Measurements from ENCODE around the gene CDK2AP2. TPM values are rescaled to one million over a fixed set of nuclear protein-coding genes. Genes with fewer than 3 reads are reported as not detected.

The CDK2AP2 gene
- total and polyA plus RNA-seq, 2 experiments from 2014 or later = 48.6 to 120 TPM

- TF ChIP-seq REST (IDR thresholded peaks at IDR 0.05; ENCODE audit: unreplicated experiment) = no peak
- no peak for TF ChIP-seq JUNB (IDR thresholded peaks at IDR 0.05; ENCODE audit: unreplicated experiment)
These were observed 23.1 kb downstream of the CDK2AP2 start (continued) for GRCh38 chr11:67484847-67485311.

GRCh38 chr11:67483831-67484665 lies 23.9 kb downstream of the CDK2AP2 start:
- Mint-ChIP-seq H3K4me3 (peak overlapping the region; percentile 84), H3K27me3 (ENCODE audit: insufficient read depth, low read depth, poor library complexity) (peaks cover 22% of the 10 kb centered on the region), H3K36me3 (ENCODE audit: low read depth) (peaks cover 10% of the 10 kb centered on the region; the same call in 1 of the 3 replicates), H3K4me1 (peaks cover 23% of the 10 kb centered on the region), H3K27ac (no peak overlapping the region), H3K9me3 (peaks cover 4% of the 10 kb centered on the region; the same call in 2 of the 3 replicates)
- H3K4me3 ChIP-seq = peak overlapping the region; percentile 52
- H3K9me2 ChIP-seq (ENCODE audit: insufficient read depth) = no peaks in the 10 kb centered on the region
- no peak overlapping the region for H2AFZ ChIP-seq
- ATAC-seq (no peak), DNase-seq (ENCODE audit: low spot score) (no peak)
- peak overlapping the region; percentile 17 for H3K4me2 ChIP-seq
- H3K27me3 ChIP-seq (ENCODE audit: insufficient read depth) = peaks cover 8% of the 10 kb centered on the region
- TF ChIP-seq POLR2AphosphoS5 (IDR thresholded peaks at IDR 0.05; ENCODE audit: low read depth) (no peak), ETS1 (IDR thresholded peaks at IDR 0.05) (no peak)
- H3K36me3 ChIP-seq (ENCODE audit: insufficient read depth) = no peaks in the 10 kb centered on the region
- H4K20me1 ChIP-seq (replicated peaks; ENCODE audit: insufficient read depth) = no peaks in the 10 kb centered on the region; the same call in 1 of the 2 replicates
- no peaks in the 10 kb centered on the region for H3F3A ChIP-seq (replicated peaks; ENCODE audit: low read depth)
- H3K79me2 ChIP-seq (replicated peaks; ENCODE audit: insufficient read depth) = no peaks in the 10 kb centered on the region
- no peak overlapping the region for H3K27ac ChIP-seq (ENCODE audit: low read depth)
- no peaks in the 10 kb centered on the region; the same call in 1 of the 2 replicates for H3K4me1 ChIP-seq (ENCODE audit: insufficient read depth)

Data from GM23338 (cell line).